OCI-LY3 (cell line): Measurements from ENCODE around the gene MRGPRX4.
A peak's percentile ranks its signal among the peaks of the same experiment; 100 is the strongest.
"Not testable (repeated sequence)": the region's sequence is repeated elsewhere in the genome, so short reads cannot be mapped to it uniquely, and the experiment has no call there.

Experiments used
- H2AFZ ChIP-seq: fragments of 200-600, 300-600 bp; shearing (Covaris generic); 2 replicates; pipeline ENCODE4 v1.6.0; 2014; ENCODE audit warnings: antibody characterized with exemption, low read depth, low read length
- H3K27ac ChIP-seq: fragments of 200-600, 300-600 bp; sonication (generic); 2 replicates; pipeline ENCODE4 v1.5.1; 2014; ENCODE audit warnings: mild to moderate bottlenecking, low read length, moderate library complexity, mixed read lengths
- H3K27me3 ChIP-seq: fragments of 200-600, 300-600 bp; sonication (generic); 2 replicates; pipeline ENCODE4 v1.6.1; 2014; ENCODE audit warnings: low read depth, low read length, mixed read lengths
- H3K36me3 ChIP-seq: fragments of 200-600, 300-600 bp; sonication (generic); replicated peaks from 2 replicates; pipeline ENCODE3; 2014; ENCODE audit warnings: low read depth, low read length, mixed read lengths
- H3K4me1 ChIP-seq: fragments of 300-600, 200-600 bp; sonication (generic); 2 replicates; pipeline ENCODE4 v1.6.1; 2014; ENCODE audit warnings: low read length, mixed read lengths
- H3K4me2 ChIP-seq: fragments of 200-600, 300-600 bp; sonication (generic); 2 replicates; pipeline ENCODE4 v1.6.1; 2014; ENCODE audit warnings: low read length, mixed read lengths
- H3K4me3 ChIP-seq: fragments of 300-600, 200-600 bp; sonication (generic); 2 replicates; pipeline ENCODE4 v1.5.1; 2014; ENCODE audit warnings: antibody characterized with exemption, mild to moderate bottlenecking, low read length, moderate library complexity
- H3K79me2 ChIP-seq: fragments of 300-600, 200-600 bp; shearing (Covaris generic); 2 replicates; pipeline ENCODE4 v1.6.1; 2014; ENCODE audit warnings: mild to moderate bottlenecking, low read length, mixed read lengths
- H3K9ac ChIP-seq: fragments of 300-600, 200-600 bp; shearing (Covaris generic); 2 replicates; pipeline ENCODE4 v1.6.0; 2014; ENCODE audit warnings: mild to moderate bottlenecking, low read length, moderate library complexity
- H3K9me3 ChIP-seq: fragments of 200-600, 300-600 bp; shearing (Covaris generic); 2 replicates; pipeline ENCODE4 v1.6.1; 2014; ENCODE audit warnings: low read length, mixed read lengths; ENCODE audit not compliant: insufficient read depth
- H4K20me1 ChIP-seq: fragments of 200-600, 300-600 bp; sonication (generic); 2 replicates; pipeline ENCODE4 v1.6.1; 2016; ENCODE audit warnings: low read length, mixed read lengths; ENCODE audit not compliant: insufficient read depth
- EZH2phosphoT487 ChIP-seq: fragments of 200-600 bp; shearing (Covaris generic); IDR thresholded peaks from 2 replicates; pipeline ENCODE4 v1.6.1; 2018; ENCODE audit warnings: antibody characterized with exemption, mixed run types, low read depth
- TF ChIP-seq, protein P1 (sequence below): fragments of 200-600, 300-600 bp; sonication (generic); IDR thresholded peaks from 2 replicates; pipeline ENCODE4 v1.5.1; 2014; ENCODE audit warnings: antibody characterized with exemption, low read length, low read depth

Gene MRGPRX4

DNA sequence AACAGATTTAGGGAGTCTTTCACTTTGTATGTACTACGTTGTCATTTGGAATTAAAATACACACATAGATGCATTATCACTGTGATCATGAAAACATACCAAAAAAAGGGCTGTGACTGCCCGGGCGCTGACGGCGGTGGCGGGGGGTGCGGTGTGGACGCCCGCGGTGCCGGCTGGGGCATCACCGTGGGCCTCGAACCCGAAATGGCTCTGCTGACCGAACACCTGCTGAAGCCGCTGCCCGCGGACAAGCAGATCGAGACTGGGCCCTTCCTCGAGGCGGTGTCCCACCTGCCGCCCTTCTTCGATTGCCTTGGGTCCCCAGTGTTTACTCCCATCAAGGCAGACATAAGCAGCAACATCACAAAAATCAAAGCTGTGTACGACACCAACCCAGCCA is 16.2 kb downstream of the MRGPRX4 start:
- no peak overlapping the region for H3K4me2 ChIP-seq
- no peak overlapping the region for H3K9ac ChIP-seq
- no peak overlapping the region for H3K27ac ChIP-seq
- no peak overlapping the region for H3K4me3 ChIP-seq
- H4K20me1 ChIP-seq: no peaks in the 10 kb centered on the region
- TF ChIP-seq, protein P1, sequence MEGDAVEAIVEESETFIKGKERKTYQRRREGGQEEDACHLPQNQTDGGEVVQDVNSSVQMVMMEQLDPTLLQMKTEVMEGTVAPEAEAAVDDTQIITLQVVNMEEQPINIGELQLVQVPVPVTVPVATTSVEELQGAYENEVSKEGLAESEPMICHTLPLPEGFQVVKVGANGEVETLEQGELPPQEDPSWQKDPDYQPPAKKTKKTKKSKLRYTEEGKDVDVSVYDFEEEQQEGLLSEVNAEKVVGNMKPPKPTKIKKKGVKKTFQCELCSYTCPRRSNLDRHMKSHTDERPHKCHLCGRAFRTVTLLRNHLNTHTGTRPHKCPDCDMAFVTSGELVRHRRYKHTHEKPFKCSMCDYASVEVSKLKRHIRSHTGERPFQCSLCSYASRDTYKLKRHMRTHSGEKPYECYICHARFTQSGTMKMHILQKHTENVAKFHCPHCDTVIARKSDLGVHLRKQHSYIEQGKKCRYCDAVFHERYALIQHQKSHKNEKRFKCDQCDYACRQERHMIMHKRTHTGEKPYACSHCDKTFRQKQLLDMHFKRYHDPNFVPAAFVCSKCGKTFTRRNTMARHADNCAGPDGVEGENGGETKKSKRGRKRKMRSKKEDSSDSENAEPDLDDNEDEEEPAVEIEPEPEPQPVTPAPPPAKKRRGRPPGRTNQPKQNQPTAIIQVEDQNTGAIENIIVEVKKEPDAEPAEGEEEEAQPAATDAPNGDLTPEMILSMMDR: no peak
- no peak for TF ChIP-seq EZH2phosphoT487
- H3K79me2 ChIP-seq: no peaks in the 10 kb centered on the region
- peaks cover 29% of the 10 kb centered on the region for H3K27me3 ChIP-seq
- no peak overlapping the region for H2AFZ ChIP-seq
- peaks cover 20% of the 10 kb centered on the region for H3K4me1 ChIP-seq
- no peaks in the 10 kb centered on the region for H3K9me3 ChIP-seq
- H3K36me3 ChIP-seq: no peaks in the 10 kb centered on the region

DNA sequence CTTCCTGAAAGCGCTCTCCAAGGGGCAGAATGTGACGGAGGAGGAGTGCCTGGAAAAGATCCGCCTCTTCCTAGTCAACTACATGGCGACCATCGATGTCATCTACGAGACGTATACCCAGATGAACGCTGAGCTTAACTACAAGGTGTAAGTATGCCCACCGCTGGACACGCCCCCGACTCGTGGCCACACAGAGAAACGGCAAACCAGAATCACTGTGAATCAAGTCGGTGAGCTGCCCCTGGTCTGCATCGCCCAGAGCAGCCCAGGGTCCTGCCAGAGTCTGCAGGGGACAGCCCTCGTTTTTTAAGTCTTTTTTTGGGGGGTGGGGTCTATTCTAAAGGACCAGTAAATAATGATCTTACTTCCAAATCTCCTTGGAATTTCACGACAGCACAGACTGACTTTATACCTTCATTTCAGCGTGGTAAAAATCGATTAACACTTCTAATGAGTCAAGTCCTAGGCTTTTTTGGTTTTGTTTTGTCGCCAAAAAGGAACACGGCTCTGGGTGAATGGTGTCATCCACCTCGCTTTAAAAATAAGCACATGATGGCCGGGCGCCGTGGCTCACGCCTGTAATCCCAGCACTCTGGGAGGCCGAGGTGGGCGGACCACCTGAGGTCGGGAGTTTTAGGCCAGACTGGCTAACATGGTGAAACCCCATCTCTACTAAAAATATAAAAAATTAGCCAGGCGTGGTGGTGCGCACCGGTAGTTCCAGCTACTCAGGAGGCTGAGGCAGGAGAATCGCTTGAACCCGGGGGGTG is 17.0 kb downstream of the MRGPRX4 start:
- H4K20me1 ChIP-seq, H3K4me3 ChIP-seq, H3K27ac ChIP-seq, H3K9ac ChIP-seq, H3K4me2 ChIP-seq, H3K9me3 ChIP-seq, H3K36me3 ChIP-seq, H3K79me2 ChIP-seq, H2AFZ ChIP-seq: not testable (repeated sequence)
- Histone ChIP-seq H3K4me1 (peaks cover 27% of the 10 kb centered on the region), H3K27me3 (peaks cover 26% of the 10 kb centered on the region)

DNA sequence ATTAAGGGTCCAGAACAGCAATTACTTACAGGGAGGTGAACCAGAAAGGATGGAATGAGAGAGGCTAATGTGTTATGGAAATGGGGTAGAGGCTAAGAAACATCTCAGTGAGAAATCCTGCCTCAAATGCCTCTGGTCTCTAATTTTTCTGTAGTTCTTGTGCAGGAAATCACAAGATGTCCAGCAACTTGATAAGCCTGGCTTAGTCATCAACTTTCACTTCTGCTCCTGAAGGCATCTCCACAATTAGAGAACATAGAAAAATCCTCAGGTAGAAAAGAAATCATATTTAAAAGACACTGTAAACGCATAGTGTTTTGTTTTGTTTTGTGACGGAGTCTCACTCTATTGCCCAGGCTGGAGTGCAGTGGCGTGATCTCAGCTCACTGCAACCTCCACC is 18.7 kb downstream of the MRGPRX4 start:
- no peak overlapping the region for H3K9ac ChIP-seq
- TF ChIP-seq, protein P1: no peak
- TF ChIP-seq EZH2phosphoT487: no peak
- H3K4me2 ChIP-seq: peak overlapping the region; percentile 23
- peaks cover 27% of the 10 kb centered on the region for H3K4me1 ChIP-seq
- no peaks in the 10 kb centered on the region for H3K36me3 ChIP-seq
- H3K4me3 ChIP-seq: no peak overlapping the region
- H4K20me1 ChIP-seq: no peaks in the 10 kb centered on the region
- H3K9me3 ChIP-seq: no peaks in the 10 kb centered on the region
- H3K79me2 ChIP-seq: no peaks in the 10 kb centered on the region
- no peak overlapping the region for H3K27ac ChIP-seq
- H2AFZ ChIP-seq: no peak overlapping the region
- peaks cover 19% of the 10 kb centered on the region for H3K27me3 ChIP-seq

DNA sequence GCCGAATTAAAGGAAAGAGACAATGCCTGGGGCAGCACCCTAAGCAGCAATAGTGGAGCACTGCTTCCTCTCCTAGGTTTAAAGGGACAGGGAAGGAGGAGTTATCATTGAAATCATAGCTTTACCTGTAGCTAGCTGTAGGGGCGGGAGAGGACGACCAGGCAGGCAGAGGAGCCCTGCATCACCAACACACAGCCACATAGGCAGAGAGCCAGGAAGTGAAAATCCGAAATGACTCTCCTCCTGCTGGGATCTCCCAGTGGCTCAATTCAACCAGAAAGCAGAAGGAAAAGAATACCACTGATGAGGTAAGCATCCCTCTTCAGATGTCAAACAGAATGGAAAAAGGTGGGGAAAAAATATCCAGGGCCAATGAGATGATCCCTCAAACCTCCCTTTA is 20.4 kb downstream of the MRGPRX4 start:
- H3K27me3 ChIP-seq: peaks cover 10% of the 10 kb centered on the region
- H3K9ac ChIP-seq: no peak overlapping the region

More for the DNA sequence above, 20.4 kb downstream of the MRGPRX4 start:
- Histone ChIP-seq H3K4me1 (peaks cover 27% of the 10 kb centered on the region), H3K79me2 (no peaks in the 10 kb centered on the region), H3K27ac (no peak overlapping the region), H3K4me2 (peak overlapping the region; percentile 55), H3K36me3 (no peaks in the 10 kb centered on the region), H2AFZ (no peak overlapping the region), H4K20me1 (no peaks in the 10 kb centered on the region), H3K9me3 (no peaks in the 10 kb centered on the region), H3K4me3 (no peak overlapping the region)
- TF ChIP-seq, protein P1: no peak
- no peak for TF ChIP-seq EZH2phosphoT487
